Measurements from ENCODE around the gene NCEH1.

Gene NCEH1

DNA sequence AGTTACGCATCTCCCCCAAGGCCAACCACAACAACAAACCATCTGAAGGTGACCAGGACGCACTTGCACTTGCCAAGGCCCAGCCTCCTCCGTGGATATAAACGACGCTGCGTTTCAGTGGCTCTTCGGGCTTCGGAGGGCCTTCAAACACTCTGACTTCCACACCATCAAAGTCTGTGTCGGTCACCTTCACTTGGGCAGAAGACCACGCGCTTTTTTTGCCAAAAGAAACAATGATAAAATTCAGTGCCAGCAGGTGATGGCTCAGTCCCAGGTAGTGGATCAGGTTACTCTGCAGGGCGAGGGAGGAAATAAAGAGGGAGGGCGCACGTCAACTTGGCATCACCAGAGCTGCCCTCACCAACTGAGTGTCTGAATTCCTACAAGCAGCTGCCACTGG lies 63.0 kb downstream of the NCEH1 start:
- H3K27me3 ChIP-seq (ENCODE audit: insufficient read depth, poor library complexity, severe bottlenecking) = no peaks in the 10 kb centered on the region
- DNase-seq (ENCODE audit: low spot score) (no peak), ATAC-seq (ENCODE audit: low read depth) (peak; percentile 96)
- no peaks in the 10 kb centered on the region for H3K9me3 ChIP-seq (ENCODE audit: severe bottlenecking)
- no peak overlapping the region for H3K4me3 ChIP-seq (ENCODE audit: severe bottlenecking)
- H3K4me1 ChIP-seq (ENCODE audit: insufficient read depth, poor library complexity, severe bottlenecking) = peaks cover 32% of the 10 kb centered on the region
- peaks cover 9% of the 10 kb centered on the region for H3K36me3 ChIP-seq (ENCODE audit: low read depth)
- TF ChIP-seq CTCF (IDR thresholded peaks at IDR 0.05; ENCODE audit: poor library complexity, severe bottlenecking) = no peak
- no peak overlapping the region for H3K27ac ChIP-seq (ENCODE audit: poor library complexity, severe bottlenecking)

- TF ChIP-seq CTCF (IDR thresholded peaks at IDR 0.05; ENCODE audit: poor library complexity, severe bottlenecking) = no peak
- ATAC-seq (ENCODE audit: low read depth) (no peak), DNase-seq (ENCODE audit: low spot score) (no peak)
- H3K4me1 ChIP-seq (ENCODE audit: insufficient read depth, poor library complexity, severe bottlenecking) = peaks cover 32% of the 10 kb centered on the region
- no peaks in the 10 kb centered on the region for H3K27me3 ChIP-seq (ENCODE audit: insufficient read depth, poor library complexity, severe bottlenecking)
- H3K4me3 ChIP-seq (ENCODE audit: severe bottlenecking) = no peak overlapping the region
- peaks cover 11% of the 10 kb centered on the region for H3K36me3 ChIP-seq (ENCODE audit: low read depth)
- H3K9me3 ChIP-seq (ENCODE audit: severe bottlenecking) = no peaks in the 10 kb centered on the region
- no peak overlapping the region for H3K27ac ChIP-seq (ENCODE audit: poor library complexity, severe bottlenecking)
Observed at GRCh38 chr3:172647080-172647479, 63.8 kb downstream of the NCEH1 start.

GRCh38 chr3:172646439-172647015 lies 64.3 kb downstream of the NCEH1 start:
- DNase-seq (ENCODE audit: low spot score) = no peak

GRCh38 chr3:172644258-172644657 lies 66.6 kb downstream of the NCEH1 start:
- no peaks in the 10 kb centered on the region for H3K27me3 ChIP-seq (ENCODE audit: insufficient read depth, poor library complexity, severe bottlenecking)
- H3K4me3 ChIP-seq (ENCODE audit: severe bottlenecking) = no peak overlapping the region
- ATAC-seq (ENCODE audit: low read depth) (no peak), DNase-seq (ENCODE audit: low spot score) (no peak)
- no peak for TF ChIP-seq CTCF (IDR thresholded peaks at IDR 0.05; ENCODE audit: poor library complexity, severe bottlenecking)
- H3K36me3 ChIP-seq (ENCODE audit: low read depth) = peaks cover 11% of the 10 kb centered on the region
- H3K9me3 ChIP-seq (ENCODE audit: severe bottlenecking) = no peaks in the 10 kb centered on the region
- H3K27ac ChIP-seq (ENCODE audit: poor library complexity, severe bottlenecking) = no peak overlapping the region
- H3K4me1 ChIP-seq (ENCODE audit: insufficient read depth, poor library complexity, severe bottlenecking) = peaks cover 27% of the 10 kb centered on the region

More at GRCh38 chr3:172646439-172647015, 64.3 kb downstream of the NCEH1 start:
- peak; percentile 41 for ATAC-seq (ENCODE audit: low read depth)
- H3K27me3 ChIP-seq (ENCODE audit: insufficient read depth, poor library complexity, severe bottlenecking) = no peaks in the 10 kb centered on the region
- no peak for TF ChIP-seq CTCF (IDR thresholded peaks at IDR 0.05; ENCODE audit: poor library complexity, severe bottlenecking)
- H3K4me3 ChIP-seq (ENCODE audit: severe bottlenecking) = no peak overlapping the region
- H3K4me1 ChIP-seq (ENCODE audit: insufficient read depth, poor library complexity, severe bottlenecking) = peaks cover 32% of the 10 kb centered on the region
- H3K27ac ChIP-seq (ENCODE audit: poor library complexity, severe bottlenecking) = no peak overlapping the region
- no peaks in the 10 kb centered on the region for H3K9me3 ChIP-seq (ENCODE audit: severe bottlenecking)
- peaks cover 11% of the 10 kb centered on the region for H3K36me3 ChIP-seq (ENCODE audit: low read depth)

GRCh38 chr3:172643506-172644179 lies 67.2 kb downstream of the NCEH1 start:
- DNase-seq (ENCODE audit: low spot score) = no peak
- no peak for TF ChIP-seq CTCF (IDR thresholded peaks at IDR 0.05; ENCODE audit: poor library complexity, severe bottlenecking)
- H3K4me3 ChIP-seq (ENCODE audit: severe bottlenecking) = no peak overlapping the region
- peaks cover 21% of the 10 kb centered on the region for H3K4me1 ChIP-seq (ENCODE audit: insufficient read depth, poor library complexity, severe bottlenecking)
- ATAC-seq (ENCODE audit: low read depth) = no peak
- no peaks in the 10 kb centered on the region for H3K27me3 ChIP-seq (ENCODE audit: insufficient read depth, poor library complexity, severe bottlenecking)
- no peak overlapping the region for H3K27ac ChIP-seq (ENCODE audit: poor library complexity, severe bottlenecking)
- H3K9me3 ChIP-seq (ENCODE audit: severe bottlenecking) = no peaks in the 10 kb centered on the region
- peaks cover 11% of the 10 kb centered on the region for H3K36me3 ChIP-seq (ENCODE audit: low read depth)
